Activated CD4-positive, alpha-beta memory T cell treated with anti-CD3 and anti-CD28 coated beads for 36 hours (primary cell): Measurements from ENCODE around the gene RARRES2. TPM values are rescaled to one million over a fixed set of nuclear protein-coding genes. Genes with fewer than 3 reads are reported as not detected.

Experiments used
- CTCF ChIA-PET: fragments of 350-600 bp; sonication (Branson Sonifier 250); formaldehyde crosslinking; loops from one replicate; lab custom pipeline; 2021; ENCODE audit warnings: antibody characterized with exemption, inconsistent platforms; lab: Charles Lee
- POLR2A ChIA-PET: fragments of 350-600 bp; sonication (Branson Sonifier 250); formaldehyde crosslinking; loops from one replicate; lab custom pipeline; 2021; ENCODE audit warnings: antibody characterized with exemption; lab: Charles Lee
- DNase-seq: peaks from one replicate; pipeline ENCODE4 v3.0.0-alpha.2; 2020
- H3K27ac Mint-ChIP-seq: one replicate; pipeline ENCODE4 v1.8.0; 2021; ENCODE audit warnings: mixed read lengths
- H3K27me3 Mint-ChIP-seq: one replicate; pipeline ENCODE4 v1.8.0; 2021; ENCODE audit warnings: mixed read lengths
- H3K36me3 Mint-ChIP-seq: one replicate; pipeline ENCODE4 v1.8.0; 2021; ENCODE audit warnings: mixed read lengths
- H3K4me1 Mint-ChIP-seq: one replicate; pipeline ENCODE4 v1.8.0; 2021; ENCODE audit warnings: low read depth, mixed read lengths
- H3K4me3 Mint-ChIP-seq: one replicate; pipeline ENCODE4 v1.8.0; 2021; ENCODE audit warnings: mild to moderate bottlenecking, mixed read lengths
- H3K9me3 Mint-ChIP-seq: one replicate; pipeline ENCODE4 v1.8.0; 2021; ENCODE audit warnings: mixed read lengths
- intact Hi-C: fragments of 100-400 bp; cut with micrococcal nuclease; formaldehyde crosslinking; loops from one replicate; pipeline ENCODE4 v1.15.1; 2023
- total RNA-seq, 2 experiments: library from RNA; stranded (reverse); gene quantifications; one replicate each; pipeline ENCODE4 v1.2.3, GENCODE V29; 2021

Gene RARRES2
- total RNA-seq, 2 experiments from 2014 or later, result not detected

GRCh38 chr7:150344299-150344698, 2.9 kb upstream of the RARRES2 start:
- H3K9me3 Mint-ChIP-seq, result peaks cover 4% of the 10 kb centered on the region
- H3K27ac Mint-ChIP-seq, result no peak overlapping the region
- H3K4me3 Mint-ChIP-seq, result no peak overlapping the region
- peaks cover 4% of the 10 kb centered on the region for H3K4me1 Mint-ChIP-seq
- intact Hi-C loops, result no loop called here
- DNase-seq, result no peak
- POLR2A ChIA-PET, result interaction anchor here (0.6 kb wide), 1 partner anchor 60 kb away, joined by 4 read pairs; no protein-coding TSS in a partner anchor
- CTCF ChIA-PET, result interaction anchor here (1.0 to 1.3 kb wide), 2 partner anchors 10 to 11 kb away, joined by 5 read pairs; no protein-coding TSS in a partner anchor
- H3K27me3 Mint-ChIP-seq, result peaks cover 32% of the 10 kb centered on the region
- H3K36me3 Mint-ChIP-seq, result peaks cover 3% of the 10 kb centered on the region

GRCh38 chr7:150343225-150343624, 1.8 kb upstream of the RARRES2 start:
- CTCF ChIA-PET, result interaction anchor here (0.8 to 1.3 kb wide), 2 partner anchors 12 to 80 kb away, joined by 3 to 5 read pairs; no protein-coding TSS in a partner anchor
- DNase-seq, result no peak
- Mint-ChIP-seq H3K27me3 (peaks cover 34% of the 10 kb centered on the region), H3K4me1 (peaks cover 4% of the 10 kb centered on the region), H3K4me3 (no peak overlapping the region), H3K27ac (no peak overlapping the region), H3K36me3 (peaks cover 3% of the 10 kb centered on the region), H3K9me3 (peaks cover 4% of the 10 kb centered on the region)
- POLR2A ChIA-PET, result interaction anchor here (0.6 kb wide), 1 partner anchor 618 kb away, joined by 3 read pairs; no protein-coding TSS in a partner anchor
- intact Hi-C loops, result no loop called here

- POLR2A ChIA-PET, result no interaction called here
- Mint-ChIP-seq H3K36me3 (peaks cover 8% of the 10 kb centered on the region), H3K27ac (no peak overlapping the region), H3K4me3 (no peak overlapping the region), H3K27me3 (peaks cover 34% of the 10 kb centered on the region), H3K4me1 (peaks cover 4% of the 10 kb centered on the region), H3K9me3 (peaks cover 4% of the 10 kb centered on the region)
- intact Hi-C loops, result no loop called here
- CTCF ChIA-PET, result interaction anchor here (0.6 kb wide), 1 partner anchor 21 kb away, joined by 3 read pairs; no protein-coding TSS in a partner anchor
- DNase-seq, result no peak
These were observed 636 bp upstream of the RARRES2 start for GRCh38 chr7:150342121-150342408.

GRCh38 chr7:150340875-150341262, 560 bp downstream of the RARRES2 start:
- no peak overlapping the region for H3K27ac Mint-ChIP-seq
- H3K4me3 Mint-ChIP-seq, result no peak overlapping the region
- intact Hi-C loops, result no loop called here
- peaks cover 4% of the 10 kb centered on the region for H3K4me1 Mint-ChIP-seq
- H3K36me3 Mint-ChIP-seq, result peaks cover 12% of the 10 kb centered on the region
- DNase-seq, result no peak
- ChIA-PET CTCF (no interaction called here), POLR2A (no interaction called here)
- peaks cover 29% of the 10 kb centered on the region for H3K27me3 Mint-ChIP-seq
- H3K9me3 Mint-ChIP-seq, result peaks cover 4% of the 10 kb centered on the region

- ChIA-PET POLR2A (no interaction called here), CTCF (interaction anchor here (1.3 kb wide), 1 partner anchor 15 kb away, joined by 3 read pairs; no protein-coding TSS in a partner anchor)
- no peak for DNase-seq
- Mint-ChIP-seq H3K4me3 (no peak overlapping the region), H3K27me3 (peaks cover 29% of the 10 kb centered on the region), H3K9me3 (peaks cover 4% of the 10 kb centered on the region), H3K4me1 (peaks cover 4% of the 10 kb centered on the region), H3K36me3 (peaks cover 12% of the 10 kb centered on the region), H3K27ac (no peak overlapping the region)
- intact Hi-C loops, result no loop called here
These were observed 1.2 kb downstream of the RARRES2 start for GRCh38 chr7:150340024-150340749.

GRCh38 chr7:150339409-150339809, 2.0 kb downstream of the RARRES2 start:
- CTCF ChIA-PET, result interaction anchor here (1.3 kb wide), 1 partner anchor 16 kb away, joined by 3 read pairs; no protein-coding TSS in a partner anchor
- intact Hi-C loops, result no loop called here
- H3K27me3 Mint-ChIP-seq, result peaks cover 29% of the 10 kb centered on the region
- H3K9me3 Mint-ChIP-seq, result peaks cover 4% of the 10 kb centered on the region
- H3K36me3 Mint-ChIP-seq, result peaks cover 12% of the 10 kb centered on the region
- POLR2A ChIA-PET, result no interaction called here
- no peak for DNase-seq
- no peak overlapping the region for H3K27ac Mint-ChIP-seq
- no peak overlapping the region for H3K4me3 Mint-ChIP-seq
- H3K4me1 Mint-ChIP-seq, result peaks cover 4% of the 10 kb centered on the region

GRCh38 chr7:150338166-150338829, 3.1 kb downstream of the RARRES2 start:
- no peaks in the 10 kb centered on the region for H3K9me3 Mint-ChIP-seq
- H3K27me3 Mint-ChIP-seq, result peaks cover 25% of the 10 kb centered on the region
- ChIA-PET POLR2A (no interaction called here), CTCF (no interaction called here)
- no peak overlapping the region for H3K27ac Mint-ChIP-seq
- no peak for DNase-seq
- intact Hi-C loops, result no loop called here
- H3K4me1 Mint-ChIP-seq, result peaks cover 4% of the 10 kb centered on the region
- peaks cover 9% of the 10 kb centered on the region for H3K36me3 Mint-ChIP-seq
- no peak overlapping the region for H3K4me3 Mint-ChIP-seq

- DNase-seq, result no peak
- POLR2A ChIA-PET, result no interaction called here
- Mint-ChIP-seq H3K9me3 (no peaks in the 10 kb centered on the region), H3K4me1 (peaks cover 4% of the 10 kb centered on the region), H3K27me3 (peaks cover 20% of the 10 kb centered on the region), H3K36me3 (peaks cover 9% of the 10 kb centered on the region), H3K4me3 (no peak overlapping the region), H3K27ac (no peak overlapping the region)
- intact Hi-C loops, result no loop called here
- CTCF ChIA-PET, result no interaction called here
These were observed 3.8 kb downstream of the RARRES2 start for GRCh38 chr7:150337659-150338081.

GRCh38 chr7:150337179-150337578, 4.2 kb downstream of the RARRES2 start:
- ChIA-PET CTCF (no interaction called here), POLR2A (no interaction called here)
- DNase-seq, result no peak
- intact Hi-C loops, result no loop called here
- H3K27ac Mint-ChIP-seq, result no peak overlapping the region
- H3K9me3 Mint-ChIP-seq, result no peaks in the 10 kb centered on the region
- H3K27me3 Mint-ChIP-seq, result peaks cover 18% of the 10 kb centered on the region
- H3K36me3 Mint-ChIP-seq, result peaks cover 9% of the 10 kb centered on the region
- no peak overlapping the region for H3K4me3 Mint-ChIP-seq
- peaks cover 4% of the 10 kb centered on the region for H3K4me1 Mint-ChIP-seq

GRCh38 chr7:150336746-150337145, 4.7 kb downstream of the RARRES2 start:
- intact Hi-C loops, result no loop called here
- H3K9me3 Mint-ChIP-seq, result no peaks in the 10 kb centered on the region
- ChIA-PET POLR2A (no interaction called here), CTCF (no interaction called here)
- H3K36me3 Mint-ChIP-seq, result peaks cover 9% of the 10 kb centered on the region
- H3K27me3 Mint-ChIP-seq, result peaks cover 14% of the 10 kb centered on the region
- no peak for DNase-seq
- H3K4me1 Mint-ChIP-seq, result peaks cover 4% of the 10 kb centered on the region
- no peak overlapping the region for H3K4me3 Mint-ChIP-seq
- no peak overlapping the region for H3K27ac Mint-ChIP-seq

GRCh38 chr7:150335774-150336112, 5.7 kb downstream of the RARRES2 start:
- H3K27ac Mint-ChIP-seq, result no peak overlapping the region
- no peak overlapping the region for H3K4me3 Mint-ChIP-seq
- H3K27me3 Mint-ChIP-seq, result peaks cover 10% of the 10 kb centered on the region
- H3K36me3 Mint-ChIP-seq, result peaks cover 12% of the 10 kb centered on the region
- intact Hi-C loops, result no loop called here
- POLR2A ChIA-PET, result no interaction called here
- CTCF ChIA-PET, result interaction anchor here (0.7 kb wide), 1 partner anchor 452 kb away, joined by 3 read pairs; no protein-coding TSS in a partner anchor
- no peaks in the 10 kb centered on the region for H3K9me3 Mint-ChIP-seq
- DNase-seq, result no peak
- H3K4me1 Mint-ChIP-seq, result peaks cover 2% of the 10 kb centered on the region

- H3K4me3 Mint-ChIP-seq, result no peak overlapping the region
- intact Hi-C loops, result no loop called here
- H3K27ac Mint-ChIP-seq, result no peak overlapping the region
- H3K27me3 Mint-ChIP-seq, result peaks cover 8% of the 10 kb centered on the region
- no peaks in the 10 kb centered on the region for H3K9me3 Mint-ChIP-seq
- peaks cover 12% of the 10 kb centered on the region for H3K36me3 Mint-ChIP-seq
- POLR2A ChIA-PET, result no interaction called here
- DNase-seq, result no peak
- CTCF ChIA-PET, result interaction anchor here (0.7 kb wide), 1 partner anchor 451 kb away, joined by 3 read pairs; no protein-coding TSS in a partner anchor
- peaks cover 2% of the 10 kb centered on the region for H3K4me1 Mint-ChIP-seq
These were observed 6.2 kb downstream of the RARRES2 start for GRCh38 chr7:150335108-150335773.
